Measurements from ENCODE around the gene HOXB5.

Gene HOXB5

DNA sequence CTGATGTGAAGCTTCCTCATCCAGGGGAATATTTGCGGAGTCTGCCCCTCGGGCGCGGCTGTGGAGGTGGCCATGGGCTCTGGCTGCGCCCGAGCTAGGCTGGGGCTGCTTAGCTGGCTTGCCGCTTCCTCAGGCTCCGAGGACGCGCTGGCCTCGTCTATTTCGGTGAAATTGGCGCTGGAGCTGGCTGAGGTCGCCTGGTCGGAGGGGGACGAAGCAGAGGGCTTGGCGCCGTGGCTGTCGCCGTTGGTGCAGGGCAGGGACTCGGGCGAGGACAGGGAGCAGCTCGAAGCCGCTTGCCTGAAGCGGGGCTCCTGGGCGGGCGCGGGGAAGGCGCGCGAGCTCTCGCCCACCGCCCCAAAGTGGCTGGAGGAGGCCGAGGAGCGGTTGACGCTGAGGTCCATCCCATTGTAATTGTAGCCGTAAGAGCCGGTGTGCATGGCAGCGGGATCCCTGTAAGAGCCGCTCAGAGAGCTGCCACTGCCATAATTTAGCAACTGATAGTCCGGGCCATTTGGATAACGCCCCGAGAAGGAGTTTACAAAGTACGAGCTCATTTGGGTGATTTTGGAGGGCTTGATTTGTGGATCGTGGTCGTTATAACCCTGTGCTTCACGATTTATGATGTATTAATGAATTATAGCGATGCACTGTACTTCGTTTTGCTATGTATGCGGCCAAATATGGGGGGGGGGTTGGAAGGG, at the start of gene HOXB5:
TSS of gene HOXB5 (minus strand) at position 654 of the 704 bp plus-strand sequence. CDS start at position 557, 97 bp downstream.
- no peak for DNase-seq (ENCODE audit: low read depth in 2 of 2)

DNA sequence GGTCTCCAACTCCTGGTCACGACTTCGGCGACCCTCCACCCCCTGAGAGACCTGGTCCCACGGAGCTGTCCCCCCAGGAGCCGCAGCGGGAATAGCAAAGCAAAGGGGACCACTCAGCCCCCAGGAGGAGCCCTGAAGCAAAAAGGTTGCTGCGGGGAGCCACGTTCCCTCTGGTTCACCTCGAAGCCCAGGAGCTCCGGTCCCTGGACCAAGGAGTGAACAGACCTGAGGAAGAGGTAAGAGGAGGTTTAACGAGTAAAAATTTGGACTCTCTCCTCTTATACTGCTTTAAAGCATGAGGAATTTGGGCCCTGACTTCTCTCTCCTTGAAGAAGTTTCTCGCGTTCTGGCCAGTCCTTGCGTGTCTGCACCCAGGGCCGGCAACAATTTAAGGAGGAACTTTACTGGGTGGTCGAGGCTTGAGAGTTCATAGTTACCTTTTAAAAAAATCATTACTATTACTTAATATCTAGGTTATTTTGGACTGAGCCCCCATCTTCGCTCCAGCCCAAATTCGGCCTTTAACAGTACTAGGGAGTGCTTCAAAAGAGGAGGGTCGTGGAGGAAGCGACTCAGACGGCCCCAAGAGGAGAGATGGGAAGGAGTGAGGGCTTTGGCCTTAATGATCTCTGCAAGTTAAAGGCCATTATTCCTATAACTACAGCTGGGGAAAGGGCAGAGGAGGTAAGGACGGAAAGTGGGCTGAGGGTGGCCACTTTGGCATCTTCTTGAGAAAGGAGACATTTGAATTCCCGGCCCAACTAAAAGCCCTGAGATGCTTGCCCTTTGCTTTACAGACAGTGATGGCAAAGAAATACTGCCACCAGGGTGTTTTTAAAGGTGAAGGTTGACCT, 49.5 kb upstream of the HOXB5 start:
- no peak for DNase-seq (ENCODE audit: low read depth in 2 of 2)

GRCh38 chr17:48642059-48642842, 48.7 kb upstream of the HOXB5 start:
- DNase-seq (ENCODE audit: low read depth in 2 of 2), result no peak

- no peak for DNase-seq (ENCODE audit: low read depth in 2 of 2)
These were observed 48.0 kb upstream of the HOXB5 start for GRCh38 chr17:48641541-48642058.

DNA sequence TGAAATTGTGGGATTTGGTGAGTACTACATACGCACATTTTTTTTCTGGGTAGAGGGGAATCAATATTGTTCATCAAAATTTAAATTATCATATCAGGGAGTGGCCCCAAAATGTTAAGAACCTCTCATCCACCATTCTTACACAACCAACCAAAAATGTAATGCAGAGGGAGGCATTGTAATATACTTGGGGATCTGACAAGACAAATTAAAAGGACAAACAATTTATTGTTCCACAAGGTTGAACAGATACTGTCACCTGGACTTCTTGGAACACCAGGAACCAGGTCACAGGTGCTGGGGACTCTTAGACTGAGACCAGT, 47.2 kb upstream of the HOXB5 start:
- DNase-seq (ENCODE audit: low read depth in 2 of 2), result no peak

- no peak for DNase-seq (ENCODE audit: low read depth in 2 of 2)
These were observed 46.6 kb upstream of the HOXB5 start for GRCh38 chr17:48639982-48640857.

- DNase-seq (ENCODE audit: low read depth in 2 of 2), result no peak
These were observed 45.6 kb upstream of the HOXB5 start for GRCh38 chr17:48639136-48639535.

DNA sequence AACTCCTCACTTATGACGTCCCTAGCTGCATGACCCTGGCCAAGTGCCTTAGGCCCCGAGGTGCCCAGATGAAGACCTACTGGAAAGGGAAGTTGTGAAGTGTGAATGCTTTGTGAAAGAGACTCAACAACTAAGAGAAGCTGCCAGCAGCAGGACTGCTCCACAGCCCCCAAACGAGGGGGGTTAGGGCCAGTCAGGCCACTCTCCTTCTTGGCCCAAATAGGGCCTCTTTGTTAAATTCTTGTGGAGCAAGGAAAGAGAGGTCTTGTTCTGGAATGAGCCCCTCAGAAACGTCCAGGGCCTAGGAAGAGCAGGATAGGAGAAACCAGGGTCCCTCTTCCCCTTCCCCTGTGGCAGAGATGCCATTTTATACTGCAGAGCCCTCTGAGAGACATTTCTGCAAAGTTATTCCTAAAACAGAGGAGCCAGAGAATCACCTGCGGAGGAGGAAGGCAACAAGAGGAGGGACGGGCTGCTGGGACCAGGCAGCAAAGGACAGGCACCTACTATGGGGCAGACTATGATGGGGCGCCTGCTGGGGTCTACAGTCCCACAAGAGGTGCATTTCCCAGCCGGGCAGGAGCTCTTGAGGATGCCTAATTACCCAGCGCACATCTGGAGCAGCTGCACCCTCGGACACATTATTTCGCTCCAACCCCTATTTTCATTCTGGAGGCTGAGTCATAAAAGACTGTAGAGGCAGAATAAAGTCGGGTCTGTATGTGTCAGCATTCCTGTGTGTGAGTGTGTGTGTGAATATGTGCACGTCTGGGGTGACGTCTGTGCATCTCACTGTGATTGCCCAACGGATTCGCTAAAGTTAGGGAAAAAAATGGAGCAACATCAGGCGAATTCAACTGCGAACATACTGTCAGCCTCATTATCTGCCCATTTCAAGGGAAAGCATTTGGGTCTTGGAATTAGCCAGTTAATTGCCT, 44.0 kb upstream of the HOXB5 start:
- peak; percentile 81 to 84 for DNase-seq (ENCODE audit: low read depth in 2 of 2)

DNA sequence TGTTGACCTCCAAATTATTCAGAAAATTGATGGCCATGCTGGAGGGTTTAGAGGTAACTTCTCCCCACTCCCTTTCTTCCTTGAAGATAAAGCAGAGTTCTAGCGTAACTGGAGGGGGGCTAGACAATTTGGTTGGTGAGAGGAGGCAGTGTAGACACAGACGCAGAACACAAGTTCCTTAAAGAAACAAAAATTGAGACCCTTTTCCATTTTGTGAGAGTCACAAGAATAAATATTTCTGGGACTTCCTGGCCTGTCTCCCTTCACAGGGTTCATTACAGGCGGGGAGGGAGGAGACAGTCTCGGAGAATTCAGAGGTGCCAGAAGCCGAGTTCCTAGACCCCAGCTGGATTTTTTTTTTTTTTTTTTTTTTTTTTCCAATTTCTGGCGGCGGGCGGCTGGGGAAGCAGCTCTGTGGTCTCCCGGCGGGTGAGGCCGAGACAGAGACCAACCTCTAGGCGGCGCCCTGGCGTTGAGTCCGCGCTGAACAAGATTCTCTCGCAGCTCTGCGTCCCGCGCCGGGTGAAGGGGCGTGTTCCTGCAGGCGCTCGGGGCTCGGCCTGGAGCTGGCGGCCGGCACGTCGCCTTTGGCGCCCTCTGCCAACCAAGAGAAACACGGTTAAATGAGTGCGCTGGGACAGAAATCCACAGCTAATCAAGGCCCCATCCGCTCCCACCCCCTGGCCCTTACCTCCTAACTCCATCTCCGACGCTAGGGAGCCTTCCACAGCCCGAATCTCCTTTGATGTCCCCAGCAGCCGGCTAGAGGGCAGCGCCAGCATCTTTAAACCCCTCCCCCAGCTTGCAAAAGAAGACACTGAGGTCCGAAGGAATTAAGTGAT, 42.8 kb upstream of the HOXB5 start:
- no peak for DNase-seq (ENCODE audit: low read depth in 2 of 2)

DNA sequence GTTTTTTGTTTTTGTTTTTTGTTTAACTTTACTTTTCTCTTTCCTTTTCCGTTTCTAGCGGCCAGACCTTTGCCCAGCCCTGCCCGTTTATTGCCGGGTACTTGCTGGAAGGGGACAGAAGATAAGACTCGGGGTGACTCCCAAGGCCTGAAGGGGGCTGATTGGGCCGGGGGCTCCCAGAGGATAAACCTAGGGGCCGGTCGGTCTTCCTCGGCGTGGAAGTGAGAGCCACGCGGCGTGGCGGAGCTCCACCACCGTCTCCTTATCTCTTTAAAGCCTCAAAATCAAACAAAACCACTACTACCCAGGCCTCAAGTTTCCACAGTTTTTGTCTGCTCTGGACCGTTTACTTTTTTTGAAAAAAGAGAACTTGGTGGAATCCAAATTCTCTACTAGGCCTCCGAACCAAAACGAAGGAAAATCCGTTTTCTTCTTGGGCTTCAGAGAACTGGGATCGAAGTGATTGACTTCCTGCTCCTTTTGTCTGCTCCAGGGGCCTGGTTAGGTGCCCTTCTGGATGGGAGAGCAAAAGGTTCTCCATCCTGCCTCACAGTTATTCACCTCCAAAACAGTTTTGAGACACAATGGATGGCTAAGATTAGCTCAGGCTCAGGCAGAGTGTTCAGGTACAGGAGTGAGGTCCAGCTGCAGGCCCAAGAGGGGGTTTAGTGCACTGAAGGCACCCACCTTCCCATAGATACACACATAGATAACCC, 41.1 kb upstream of the HOXB5 start:
- no peak for DNase-seq (ENCODE audit: low read depth in 2 of 2)

DNA sequence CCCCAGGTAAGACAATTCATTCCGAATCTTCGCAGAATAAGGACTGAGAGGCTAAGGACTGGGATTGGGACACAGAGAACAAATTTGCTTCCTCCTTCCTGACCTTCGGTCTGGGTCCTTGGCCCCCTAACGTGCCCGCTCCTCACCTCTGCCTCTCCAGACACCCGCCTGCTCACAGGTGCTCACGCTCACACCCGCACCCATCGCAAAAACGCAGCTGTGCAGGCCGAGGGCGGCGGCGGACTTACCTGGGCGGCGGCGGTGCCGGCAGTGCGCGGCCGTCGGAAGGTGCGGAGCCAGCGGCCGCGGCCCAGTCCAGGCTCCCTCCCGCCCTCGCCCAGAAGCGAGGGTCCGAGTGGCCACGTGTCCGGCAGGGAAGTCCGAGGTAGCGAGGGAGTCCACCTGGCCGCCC, 39.7 kb upstream of the HOXB5 start:
- no peak for DNase-seq (ENCODE audit: low read depth in 2 of 2)

- no peak for DNase-seq (ENCODE audit: low read depth in 2 of 2)
These were observed 39.1 kb upstream of the HOXB5 start for GRCh38 chr17:48632579-48633265.

GRCh38 chr17:48631693-48632578, 38.4 kb upstream of the HOXB5 start:
- DNase-seq (ENCODE audit: low read depth in 2 of 2), result no peak

GRCh38 chr17:48630925-48631692, 37.5 kb upstream of the HOXB5 start:
- no peak for DNase-seq (ENCODE audit: low read depth in 2 of 2)

- DNase-seq (ENCODE audit: low read depth in 2 of 2), result no peak
These were observed 36.7 kb upstream of the HOXB5 start for GRCh38 chr17:48630009-48630924.

Data from fibroblast of skin of left biceps (primary cell).